Hematopoietic multipotent progenitor cell (in vitro differentiated cells): Measurements from ENCODE around the gene INTS6. TPM values are rescaled to one million over a fixed set of nuclear protein-coding genes. Genes with fewer than 3 reads are reported as not detected.

Experiments
- DNase-seq, 3 donors: peaks; one replicate each; pipeline ENCODE4 v3.0.0-alpha.2; 2011 to 2015; ENCODE audit warnings: low read depth in 2 of 3, low spot score in 2 of 3
- small RNA-seq: library from RNA; depleted of rRNA; stranded (forward); fragments of <200 nt; gene quantifications from one replicate; pipeline ENCODE3, GENCODE V24; 2012
- total RNA-seq: library from RNA; depleted of rRNA; stranded (reverse); fragments of >200 nt; gene quantifications from one replicate; pipeline ENCODE4 v1.2.3, GENCODE V29; 2012

INTS6 gene
- total RNA-seq, 1 donor, result 16.4 TPM

- no peak for DNase-seq
Measured at GRCh38 chr13:51325837-51326236, 127.0 kb downstream of the INTS6 start.

GRCh38 chr13:51324714-51325420 lies 128.0 kb downstream of the INTS6 start:
- no peak for DNase-seq

- DNase-seq, result no peak
Measured at GRCh38 chr13:51323824-51324511, 128.9 kb downstream of the INTS6 start.

GRCh38 chr13:51322826-51323225 lies 130.0 kb downstream of the INTS6 start:
- DNase-seq, result no peak

- no peak for DNase-seq
Measured at GRCh38 chr13:51321836-51322235, 131.0 kb downstream of the INTS6 start.

- DNase-seq, result no peak
Measured at GRCh38 chr13:51318876-51319275, 134.0 kb downstream of the INTS6 start.

GRCh38 chr13:51318015-51318414 lies 134.8 kb downstream of the INTS6 start:
- DNase-seq, result no peak

GRCh38 chr13:51317262-51317661 lies 135.6 kb downstream of the INTS6 start:
- DNase-seq, result no peak

- DNase-seq, result no peak
Measured at GRCh38 chr13:51313619-51314018, 139.2 kb downstream of the INTS6 start.

GRCh38 chr13:51311957-51312520 lies 140.8 kb downstream of the INTS6 start:
- DNase-seq, result no peak

Small RNA genes within 50 kb of the gene (small RNA-seq; reads per million reads assigned to genes)
- gene MIR5693, result not detected
- not detected for gene RN7SL320P
- gene SNRPGP11, result not detected

Other genes starting within 250 kb of the INTS6 start
- 0.27 TPM for gene FAM124A, start 230.6 kb downstream of the INTS6 start, total RNA-seq
- gene SERPINE3, start 113.3 kb downstream of the INTS6 start, total RNA-seq, result under 0.01 TPM
- 16.4 TPM for gene WDFY2, start 131.4 kb upstream of the INTS6 start, total RNA-seq